Left lung (tissue), 10 donors: ENCODE results near the gene FKRP. TPM values are rescaled to one million over a fixed set of nuclear protein-coding genes. Genes with fewer than 3 reads are reported as not detected.

Experiments
- ATAC-seq: fragments of 200-7000 bp; cut with Tn5 transposase; one replicate; pipeline ENCODE4 v1.9.1; 2020; ENCODE audit warnings: moderate library complexity
- DNase-seq, 4 donors: peaks; one replicate each; pipeline ENCODE4 v3.0.0-alpha.2; 2013 to 2020
- H3K27ac ChIP-seq, 2 donors: fragments of 200-600 bp; sonication (generic) in 1 of 2; one replicate each; pipeline versions ENCODE4 v1.5.0 to v1.8.0; 2020 to 2021
- H3K27me3 ChIP-seq, 2 donors: fragments of 200-600 bp; sonication (generic) in 1 of 2; one replicate each; pipeline versions ENCODE4 v1.5.0 to v1.8.0; 2020 to 2021
- H3K36me3 ChIP-seq, 2 donors: fragments of 200-600 bp; sonication (generic) in 1 of 2; one replicate each; pipeline versions ENCODE4 v1.5.0 to v1.8.0; 2020 to 2021
- H3K4me1 ChIP-seq, 2 donors: fragments of 200-600 bp; one replicate each; pipeline ENCODE4 v1.8.0; 2021
- H3K4me3 ChIP-seq, 2 donors: fragments of 200-600 bp; sonication (generic) in 1 of 2; one replicate each; pipeline versions ENCODE4 v1.5.0 to v1.8.0; 2020 to 2021; ENCODE audit warnings: mild to moderate bottlenecking in 1 of 2
- H3K9me3 ChIP-seq, 2 donors: fragments of 200-600 bp; sonication (generic) in 1 of 2; one replicate each; pipeline versions ENCODE4 v1.5.0 to v1.8.0; 2020 to 2021
- CTCF ChIP-seq, 2 donors: fragments of 200-600 bp; sonication (generic) in 1 of 2; IDR thresholded peaks; one replicate each; pipeline versions ENCODE4 v1.5.0 to v1.8.0; 2021; ENCODE audit warnings: antibody characterized with exemption in 2 of 2
- intact Hi-C, 2 donors: fragments of 100-400 bp; cut with DNase I; formaldehyde crosslinking; loops; one replicate each; pipeline versions ENCODE4 v1.11.2 to v1.14.2; 2022
- polyA plus RNA-seq, 6 donors: library from polyadenylated mRNA; unstranded; fragments of 120-200 nt; gene quantifications; one replicate each; pipeline ENCODE4 v1.2.1, GENCODE V29; 2013; ENCODE audit not compliant: insufficient read length in 6 of 6
- total RNA-seq, 2 donors: library from RNA; stranded (reverse); fragmentation: NEBNext Ultra II Directional; extraction: Animal tissue kit (Norgen Biotek cat#: 25700); gene quantifications; one replicate each; pipeline ENCODE4 v1.2.1, GENCODE V29; 2021
- donor health status: DM: no; HTN: yes; CAD: no.
- donor health status: DM: no; HTN: no; CAD: no.

The FKRP gene
- total and polyA plus RNA-seq, 8 donors, result 18.8 to 29.6 (median 23.2) TPM

- Histone ChIP-seq H3K27me3 (no peaks in the 10 kb centered on the region), H3K4me1 (peaks cover 0 to 66% of the 10 kb centered on the region in 2 donors), H3K9me3 (no peaks in the 10 kb centered on the region), H3K36me3 (peaks cover 0 to 88% of the 10 kb centered on the region in 2 donors), H3K27ac (peak overlapping the region in 1 of 2 donors; percentile 58), H3K4me3 (no peak overlapping the region)
- intact Hi-C loops, result no loop called here
- DNase-seq, result no peak
- no peak for TF ChIP-seq CTCF (IDR thresholded peaks at IDR 0.05)
- no peak for ATAC-seq
Measured at GRCh38 chr19:46726971-46727501, 18.8 kb upstream of the FKRP start.

GRCh38 chr19:46727757-46728156 is 18.1 kb upstream of the FKRP start:
- intact Hi-C loops, result no loop called here
- H3K36me3 ChIP-seq, result peaks cover 0 to 87% of the 10 kb centered on the region in 2 donors
- H3K27me3 ChIP-seq, result no peaks in the 10 kb centered on the region
- no peak for TF ChIP-seq CTCF (IDR thresholded peaks at IDR 0.05)
- ATAC-seq (no peak), DNase-seq (peak in 1 of 4 donors; percentile 53)
- no peaks in the 10 kb centered on the region for H3K9me3 ChIP-seq
- H3K27ac ChIP-seq, result peak overlapping the region in 1 of 2 donors; percentile 58
- H3K4me3 ChIP-seq, result no peak overlapping the region
- peaks cover 3 to 71% of the 10 kb centered on the region in 2 donors for H3K4me1 ChIP-seq

- Histone ChIP-seq H3K27me3 (no peaks in the 10 kb centered on the region), H3K4me3 (no peak overlapping the region), H3K4me1 (peaks cover 6 to 71% of the 10 kb centered on the region in 2 donors), H3K9me3 (no peaks in the 10 kb centered on the region), H3K27ac (peak overlapping the region in 1 of 2 donors; percentile 58), H3K36me3 (peaks cover 0 to 87% of the 10 kb centered on the region in 2 donors)
- DNase-seq (peak in 2 of 4 donors; percentile 43 to 61), ATAC-seq (peak; percentile 1)
- no peak for TF ChIP-seq CTCF (IDR thresholded peaks at IDR 0.05)
- intact Hi-C loops, result no loop called here
Measured at GRCh38 chr19:46728208-46728607, 17.6 kb upstream of the FKRP start.

- Histone ChIP-seq H3K27me3 (no peaks in the 10 kb centered on the region), H3K9me3 (no peaks in the 10 kb centered on the region), H3K36me3 (peaks cover 0 to 84% of the 10 kb centered on the region in 2 donors), H3K4me1 (peaks cover 6 to 71% of the 10 kb centered on the region in 2 donors), H3K4me3 (no peak overlapping the region), H3K27ac (peak overlapping the region in 1 of 2 donors; percentile 58)
- peak; percentile 96 for TF ChIP-seq CTCF (IDR thresholded peaks at IDR 0.05)
- intact Hi-C loops, result no loop called here
- DNase-seq, result peak; percentile 30 to 96 (median 73)
- ATAC-seq, result peak; percentile 74
Measured at GRCh38 chr19:46728693-46729339, 17.0 kb upstream of the FKRP start.

GRCh38 chr19:46729696-46730095 is 16.2 kb upstream of the FKRP start:
- Histone ChIP-seq H3K4me3 (no peak overlapping the region), H3K9me3 (no peaks in the 10 kb centered on the region), H3K27ac (no peak overlapping the region), H3K4me1 (peaks cover 6 to 80% of the 10 kb centered on the region in 2 donors), H3K36me3 (peaks cover 0 to 84% of the 10 kb centered on the region in 2 donors), H3K27me3 (no peaks in the 10 kb centered on the region)
- intact Hi-C loops, result no loop called here
- DNase-seq (peak in 1 of 4 donors; percentile 62), ATAC-seq (no peak)
- TF ChIP-seq CTCF (IDR thresholded peaks at IDR 0.05), result no peak
